AG04450 (cell line): Measurements from ENCODE around the gene MACC1. TPM values are rescaled to one million over a fixed set of nuclear protein-coding genes. Genes with fewer than 3 reads are reported as not detected.

Experiments
- CTCF ChIA-PET: fragments of 300-600, 350-600 bp; formaldehyde crosslinking; extraction: SDS; loops from one replicate; lab custom pipeline; 2022; ENCODE audit warnings: antibody characterized with exemption, inconsistent platforms; lab: Charles Lee
- POLR2A ChIA-PET: fragments of 350-600 bp; formaldehyde crosslinking; extraction: SDS; loops from one replicate; lab custom pipeline; 2021; ENCODE audit warnings: antibody characterized with exemption, inconsistent platforms; lab: Yijun Ruan, JAX
- DNase-seq: peaks from one replicate; pipeline ENCODE4 v3.0.0-alpha.2; 2011; ENCODE audit warnings: low read depth, low spot score
- H3K27ac ChIP-seq: one replicate; pipeline ENCODE4 v1.5.1; 2012; ENCODE audit warnings: low read depth, low read length, control low read depth
- H3K27me3 ChIP-seq: one replicate; pipeline ENCODE4 v1.6.0; 2012; ENCODE audit warnings: low read length; ENCODE audit not compliant: control insufficient read depth, insufficient read depth
- H3K4me3 ChIP-seq: 2 replicates; pipeline ENCODE4 v1.5.1; 2011; ENCODE audit warnings: mild to moderate bottlenecking, low read depth, low read length, control low read depth
- H3K9me3 ChIP-seq: 2 replicates; pipeline ENCODE4 v1.5.1; 2012; ENCODE audit warnings: low read length; ENCODE audit not compliant: control insufficient read depth, insufficient read depth
- polyA plus RNA-seq: library from polyadenylated mRNA; depleted of rRNA; stranded (reverse); fragments of >200 nt; gene quantifications from 2 replicates; pipeline ENCODE4 v1.2.3, GENCODE V29; 2011
- TF ChIP-seq, protein P1 (sequence below): IDR thresholded peaks from 2 replicates; pipeline ENCODE4 v1.5.1; 2011; ENCODE audit warnings: low read depth, low read length, control low read depth, inconsistent platforms

The MACC1 gene
- polyA plus RNA-seq, 1 experiment: 0.07 TPM

DNA sequence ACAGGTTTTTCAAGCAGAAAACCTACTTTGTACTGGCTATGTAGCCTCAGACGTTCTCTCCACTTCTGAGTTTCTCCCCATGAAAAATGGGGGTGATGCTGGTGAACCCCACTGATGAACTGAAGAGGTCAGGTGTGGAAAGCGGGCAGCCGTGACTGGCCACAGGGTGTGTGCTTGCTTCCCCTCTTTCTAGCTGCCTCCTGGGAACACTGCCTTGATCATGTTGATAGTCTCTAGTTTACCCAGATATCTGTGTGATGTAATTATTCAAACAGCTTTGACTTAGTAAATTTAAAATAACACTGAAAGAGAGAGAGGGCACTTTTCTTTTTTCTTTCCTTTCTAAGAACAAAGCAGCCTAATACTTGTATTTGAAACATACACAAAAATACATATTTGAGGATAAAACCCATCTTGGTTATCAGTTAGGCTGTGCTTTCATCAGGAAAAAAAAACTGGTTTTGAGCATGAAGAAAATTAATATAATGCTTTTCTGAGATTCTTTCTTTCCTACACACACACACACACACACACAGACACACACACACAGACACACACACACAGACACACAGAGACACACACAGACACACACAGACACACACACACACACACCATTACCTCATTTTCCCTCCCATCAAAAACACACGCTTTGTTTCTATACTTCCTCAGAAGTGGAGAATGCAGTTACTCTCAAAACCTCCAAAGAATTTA is 76.7 kb downstream of the MACC1 start:
- DNase-seq: no peak
- ChIA-PET CTCF (no interaction called here), POLR2A (interaction anchor here (0.6 kb wide), 1 partner anchor 90 kb away, joined by 5 read pairs; no protein-coding TSS in a partner anchor)
- no peaks in the 10 kb centered on the region for H3K9me3 ChIP-seq
- TF ChIP-seq, protein P1, sequence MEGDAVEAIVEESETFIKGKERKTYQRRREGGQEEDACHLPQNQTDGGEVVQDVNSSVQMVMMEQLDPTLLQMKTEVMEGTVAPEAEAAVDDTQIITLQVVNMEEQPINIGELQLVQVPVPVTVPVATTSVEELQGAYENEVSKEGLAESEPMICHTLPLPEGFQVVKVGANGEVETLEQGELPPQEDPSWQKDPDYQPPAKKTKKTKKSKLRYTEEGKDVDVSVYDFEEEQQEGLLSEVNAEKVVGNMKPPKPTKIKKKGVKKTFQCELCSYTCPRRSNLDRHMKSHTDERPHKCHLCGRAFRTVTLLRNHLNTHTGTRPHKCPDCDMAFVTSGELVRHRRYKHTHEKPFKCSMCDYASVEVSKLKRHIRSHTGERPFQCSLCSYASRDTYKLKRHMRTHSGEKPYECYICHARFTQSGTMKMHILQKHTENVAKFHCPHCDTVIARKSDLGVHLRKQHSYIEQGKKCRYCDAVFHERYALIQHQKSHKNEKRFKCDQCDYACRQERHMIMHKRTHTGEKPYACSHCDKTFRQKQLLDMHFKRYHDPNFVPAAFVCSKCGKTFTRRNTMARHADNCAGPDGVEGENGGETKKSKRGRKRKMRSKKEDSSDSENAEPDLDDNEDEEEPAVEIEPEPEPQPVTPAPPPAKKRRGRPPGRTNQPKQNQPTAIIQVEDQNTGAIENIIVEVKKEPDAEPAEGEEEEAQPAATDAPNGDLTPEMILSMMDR: no peak
- H3K27ac ChIP-seq: no peak overlapping the region
- no peak overlapping the region for H3K4me3 ChIP-seq
- no peaks in the 10 kb centered on the region for H3K27me3 ChIP-seq

DNA sequence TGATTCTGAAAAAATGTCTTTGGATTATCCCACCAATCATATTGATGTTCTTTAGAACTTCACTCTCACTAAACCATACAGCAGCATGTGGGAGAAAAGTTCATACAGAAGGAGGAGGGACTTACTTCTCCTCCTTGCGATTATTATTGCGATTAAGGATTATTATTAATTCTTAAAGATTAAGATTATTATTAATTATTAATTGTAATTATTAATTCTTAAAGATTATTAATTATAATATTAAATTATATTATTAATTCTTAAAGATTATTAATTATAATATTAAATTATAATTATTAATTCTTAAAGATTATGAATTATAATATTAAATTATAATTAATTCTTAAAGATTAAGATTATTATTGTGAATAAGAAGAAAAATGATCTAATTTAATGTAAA is 80.5 kb downstream of the MACC1 start:
- Histone ChIP-seq H3K27ac (no peak overlapping the region), H3K4me3 (no peak overlapping the region), H3K9me3 (no peaks in the 10 kb centered on the region), H3K27me3 (no peaks in the 10 kb centered on the region)
- TF ChIP-seq, protein P1: no peak
- ChIA-PET CTCF (no interaction called here), POLR2A (no interaction called here)
- DNase-seq: no peak

GRCh38 chr7:20133803-20134202 is 83.4 kb downstream of the MACC1 start:
- CTCF ChIA-PET: no interaction called here
- TF ChIP-seq, protein P1: no peak
- H3K4me3 ChIP-seq: no peak overlapping the region
- H3K9me3 ChIP-seq: no peaks in the 10 kb centered on the region
- H3K27ac ChIP-seq: no peak overlapping the region
- no peaks in the 10 kb centered on the region for H3K27me3 ChIP-seq
- no peak for DNase-seq
- POLR2A ChIA-PET: no interaction called here

- DNase-seq: no peak
- POLR2A ChIA-PET: no interaction called here
Measured at GRCh38 chr7:20132585-20132984, 84.6 kb downstream of the MACC1 start.

GRCh38 chr7:20131776-20132175 is 85.4 kb downstream of the MACC1 start:
- Histone ChIP-seq H3K27ac (no peak overlapping the region), H3K27me3 (peaks cover 2% of the 10 kb centered on the region), H3K9me3 (no peaks in the 10 kb centered on the region), H3K4me3 (no peak overlapping the region)
- DNase-seq: no peak
- CTCF ChIA-PET: no interaction called here
- POLR2A ChIA-PET: no interaction called here
- TF ChIP-seq, protein P1: no peak

More at GRCh38 chr7:20132585-20132984, 84.6 kb downstream of the MACC1 start:
- no peak overlapping the region for H3K4me3 ChIP-seq
- H3K27ac ChIP-seq: no peak overlapping the region
- no peaks in the 10 kb centered on the region for H3K9me3 ChIP-seq
- CTCF ChIA-PET: no interaction called here
- H3K27me3 ChIP-seq: no peaks in the 10 kb centered on the region
- TF ChIP-seq, protein P1: no peak
